GM12878 (cell line): Measurements from ENCODE around the gene GCH1. TPM values are rescaled to one million over a fixed set of nuclear protein-coding genes. Genes with fewer than 3 reads are reported as not detected.

Source experiments
- ATAC-seq: fragments of 200-7000 bp; cut with Tn5 transposase; 3 replicates; pipeline ENCODE4 v1.9.1; 2020; ENCODE audit warnings: mild to moderate bottlenecking, moderate library complexity
- BruUV-seq: library from RNA; stranded (reverse); fragments of 400-500 nt; replicated peaks from 2 replicates; lab custom pipeline; 2021; lab: Mats Ljungman, UMichigan
- CTCF ChIA-PET: fragments of 300-600 bp; sonication (Branson Sonifier 250); formaldehyde crosslinking; extraction: SDS; loops from one replicate; lab custom pipeline; 2021; ENCODE audit warnings: inconsistent platforms; lab: Yijun Ruan, JAX
- POLR2A ChIA-PET: fragments of 350-600 bp; formaldehyde crosslinking; extraction: SDS; loops from one replicate; lab custom pipeline; 2021; ENCODE audit warnings: inconsistent platforms; lab: Charles Lee
- RAD21 ChIA-PET: fragments of 300-600 bp; sonication (Branson Sonifier 250); formaldehyde crosslinking; loops from one replicate; lab custom pipeline; 2023; ENCODE audit warnings: antibody characterized with exemption; ENCODE audit not compliant: unreplicated experiment; lab: Charles Lee
- SMC1A ChIA-PET: fragments of 300-600 bp; sonication (Branson Sonifier 250); formaldehyde crosslinking; loops from one replicate; lab custom pipeline; 2023; ENCODE audit not compliant: unreplicated experiment, uncharacterized antibody; lab: Charles Lee
- DNase-seq: peaks from one replicate; pipeline ENCODE4 v3.0.0-alpha.2; 2011; ENCODE audit warnings: low read depth, low spot score
- FAIRE-seq: peaks from 3 replicates; lab custom pipeline; 2011; peaks lifted over from hg19 to GRCh38; lab: Jason Lieb, UNC
- H2AFZ ChIP-seq: 2 replicates; pipeline ENCODE4 v1.6.0; 2011; ENCODE audit warnings: low read depth, low read length, control low read depth; ENCODE audit not compliant: control insufficient read depth
- H3K27ac ChIP-seq: 2 replicates; pipeline ENCODE4 v1.5.1; 2011; ENCODE audit warnings: control low read depth; ENCODE audit not compliant: control insufficient read depth, insufficient read depth
- H3K27me3 ChIP-seq, 2 experiments: replicated peaks in 1 of 2; 2 replicates each; pipeline versions ENCODE4 v1.6.0 to v1.6.1; 2011; ENCODE audit warnings: low read length in 1 of 2; ENCODE audit not compliant: control insufficient read depth in 2 of 2, insufficient read depth in 2 of 2
- H3K36me3 ChIP-seq, 2 experiments: 2 replicates each; pipeline ENCODE4 v1.5.1; 2011; ENCODE audit warnings: low read length in 1 of 2; ENCODE audit not compliant: control insufficient read depth in 2 of 2, insufficient read depth in 2 of 2
- H3K4me1 ChIP-seq: 2 replicates; pipeline ENCODE4 v1.6.1; 2011; ENCODE audit warnings: mild to moderate bottlenecking, low read length, moderate library complexity, mixed read lengths; ENCODE audit not compliant: control insufficient read depth, insufficient read depth
- H3K4me2 ChIP-seq: 2 replicates; pipeline ENCODE4 v1.6.0; 2011; ENCODE audit warnings: control low read depth; ENCODE audit not compliant: control insufficient read depth, insufficient read depth
- H3K4me3 ChIP-seq: fragments of 200-600 bp; sonication (generic); 2 replicates; pipeline ENCODE4 v1.5.1; 2016
- H3K79me2 ChIP-seq: 2 replicates; pipeline ENCODE4 v1.6.0; 2011; ENCODE audit warnings: low read length; ENCODE audit not compliant: control insufficient read depth, insufficient read depth
- H3K9ac ChIP-seq: 2 replicates; pipeline ENCODE4 v1.8.0; 2011; ENCODE audit warnings: low read length, control low read depth, mixed read lengths; ENCODE audit not compliant: control insufficient read depth, insufficient read depth
- H3K9me3 ChIP-seq: replicated peaks from 3 replicates; pipeline ENCODE4 v1.5.1; 2011; ENCODE audit warnings: mild to moderate bottlenecking, low read length; ENCODE audit not compliant: control insufficient read depth, insufficient read depth
- H4K20me1 ChIP-seq: 2 replicates; pipeline ENCODE4 v1.6.0; 2011; ENCODE audit not compliant: control insufficient read depth, insufficient read depth
- CBX3 ChIP-seq: fragments of 200-600 bp; sonication (generic); IDR thresholded peaks from 2 replicates; pipeline ENCODE4 v1.6.1; 2016; ENCODE audit warnings: low read depth, borderline replicate concordance
- CEBPZ ChIP-seq: fragments of 150-350 bp; IDR thresholded peaks from 2 replicates; pipeline ENCODE4 v1.6.1; 2016; ENCODE audit warnings: low read depth, low read length
- CUX1 ChIP-seq: IDR thresholded peaks from 2 replicates; pipeline ENCODE4 v1.6.1; 2012; ENCODE audit warnings: improper control_type of control experiment, low read depth, low read length; ENCODE audit not compliant: insufficient replicate concordance
- FOXM1 ChIP-seq: IDR thresholded peaks from 2 replicates; pipeline ENCODE4 v1.6.1; 2012; ENCODE audit warnings: low read depth, mild to moderate bottlenecking, inconsistent platforms, low read length, moderate library complexity
- NFXL1 ChIP-seq: fragments of 450-650 bp; IDR thresholded peaks from 2 replicates; pipeline ENCODE4 v1.6.1; 2017; ENCODE audit warnings: antibody characterized with exemption, mild to moderate bottlenecking, borderline replicate concordance
- POU2F2 ChIP-seq: IDR thresholded peaks from 3 replicates; pipeline ENCODE4 v1.6.1; 2011; ENCODE audit warnings: low read depth, mild to moderate bottlenecking, low read length, borderline replicate concordance
- RCOR1 ChIP-seq: conservative IDR thresholded peaks from 2 replicates; pipeline ENCODE4 v1.6.1; 2012; ENCODE audit warnings: low read depth, low read length, improper control_type of control experiment
- WGBS: methylation state at CpG from one replicate; pipeline ENCODE4 v1.1.6; 2016; ENCODE audit warnings: low lambda C conversion rate; ENCODE audit not compliant: insufficient replicate concordance, insufficient coverage; ENCODE audit errors: missing lambda C conversion rate; 5-methylcytosine and 5-hydroxymethylcytosine counted together
- in situ Hi-C: fragments of 300-500 bp; cut with MboI; formaldehyde crosslinking; loops from 9 replicates; pipeline ENCODE4 v1.14.3; 2018; ENCODE audit warnings: mixed read lengths
- intact Hi-C: fragments of 100-400 bp; cut with micrococcal nuclease; formaldehyde crosslinking; loops from one replicate; pipeline ENCODE4 v1.14.2; 2022; ENCODE audit not compliant: unreplicated experiment
- polyA plus RNA-seq, 11 experiments: library from polyadenylated mRNA; depleted of rRNA in 4 of 11; unstranded in 6 of 11; stranded (reverse) in 5 of 11; fragments of >200 nt; fragmentation: Nextera tagmentation in 4 of 11; fragmentation: Illumina TruSeq in 1 of 11; extraction: Ambion mirVana in 4 of 11; extraction: Trizol in 1 of 11; gene quantifications; 1 replicate in 1 of 11; 2 replicates in 10 of 11; pipeline versions ENCODE4 v1.2.1 to v1.2.3, GENCODE V29; 2011 to 2016; ENCODE audit warnings: inconsistent platforms in 2 of 11, missing spikeins in 2 of 11, low read depth in 1 of 11
- total RNA-seq, 4 experiments: library from RNA; depleted of rRNA in 3 of 4; stranded (reverse); fragments of >200 nt in 3 of 4; fragmentation: Illumina TruSeq in 1 of 4; extraction: Trizol in 1 of 4; gene quantifications; 2 replicates each; pipeline versions ENCODE4 v1.2.1 to v1.2.3, GENCODE V29; 2013 to 2021

Gene GCH1
- total and polyA plus RNA-seq, 10 of the 15 experiments (the other 5 are each of a cell fraction or from before 2014, with no cell fraction given), result 25.1 to 37.0 (median 33.8) TPM

GRCh38 chr14:54828037-54828436 is 74.6 kb downstream of the GCH1 start:
- BruUV-seq, result no TSS peak
- ChIA-PET POLR2A (no interaction called here), SMC1A (no interaction called here), RAD21 (no interaction called here), CTCF (no interaction called here)
- DNase-seq, result no peak
- no peaks in the 10 kb centered on the region for H4K20me1 ChIP-seq
- TF ChIP-seq FOXM1, result no peak
- 55% methylated on average over 1 of the region's 1 CpG for WGBS
- ATAC-seq, result no peak
- H3K4me3 ChIP-seq, result no peak overlapping the region
- no peaks in the 10 kb centered on the region; a peak in 1 of 4 replicates for H3K27me3 ChIP-seq
- in situ Hi-C loops, result no loop called here
- no peak overlapping the region for H3K4me2 ChIP-seq
- no peak overlapping the region for H2AFZ ChIP-seq
- H3K9ac ChIP-seq, result no peak overlapping the region
- no peaks in the 10 kb centered on the region for H3K36me3 ChIP-seq
- H3K4me1 ChIP-seq, result no peaks in the 10 kb centered on the region
- H3K9me3 ChIP-seq, result peaks cover 4% of the 10 kb centered on the region; the same call in 2 of the 3 replicates
- FAIRE-seq, result no peak
- H3K27ac ChIP-seq, result no peak overlapping the region
- no peaks in the 10 kb centered on the region for H3K79me2 ChIP-seq
- intact Hi-C loops, result no loop called here

GRCh38 chr14:54823757-54824549 is 78.7 kb downstream of the GCH1 start:
- CTCF ChIA-PET, result no interaction called here
- RAD21 ChIA-PET, result no interaction called here
- H3K4me1 ChIP-seq, result no peaks in the 10 kb centered on the region
- peaks cover 4% of the 10 kb centered on the region; the same call in 2 of the 3 replicates for H3K9me3 ChIP-seq
- H2AFZ ChIP-seq, result no peak overlapping the region
- no peaks in the 10 kb centered on the region; a peak in 1 of 4 replicates for H3K27me3 ChIP-seq
- intact Hi-C loops, result no loop called here
- ATAC-seq, result no peak
- H4K20me1 ChIP-seq, result no peaks in the 10 kb centered on the region
- H3K79me2 ChIP-seq, result no peaks in the 10 kb centered on the region
- H3K4me2 ChIP-seq, result no peak overlapping the region
- BruUV-seq, result no TSS peak
- H3K27ac ChIP-seq, result no peak overlapping the region
- WGBS, result 92% methylated on average over 2 of the region's 2 CpGs
- SMC1A ChIA-PET, result no interaction called here
- no peaks in the 10 kb centered on the region for H3K36me3 ChIP-seq
- H3K4me3 ChIP-seq, result no peak overlapping the region
- no peak for DNase-seq
- H3K9ac ChIP-seq, result no peak overlapping the region
- POLR2A ChIA-PET, result no interaction called here
- no peak for FAIRE-seq
- in situ Hi-C loops, result no loop called here
- TF ChIP-seq NFXL1 (no peak), POU2F2 (no peak), CEBPZ (no peak), CUX1 (no peak), RCOR1 (no peak), CBX3 (no peak)
